ENCODE results near the gene IGF2BP3.
A peak's percentile ranks its signal among the peaks of the same experiment; 100 is the strongest.
"Not testable (repeated sequence)": the region's sequence is repeated elsewhere in the genome, so short reads cannot be mapped to it uniquely, and the experiment has no call there.

The IGF2BP3 gene

GRCh38 chr7:23422384-23422783 lies 47.9 kb downstream of the IGF2BP3 start:
- no peak for DNase-seq (ENCODE audit: low read depth)

GRCh38 chr7:23419845-23420244 lies 50.4 kb downstream of the IGF2BP3 start:
- no peak for DNase-seq (ENCODE audit: low read depth)

- DNase-seq (ENCODE audit: low read depth) = no peak
Measured at GRCh38 chr7:23419160-23419559, 51.1 kb downstream of the IGF2BP3 start.

GRCh38 chr7:23418046-23418445 lies 52.2 kb downstream of the IGF2BP3 start:
- DNase-seq (ENCODE audit: low read depth) = no peak

GRCh38 chr7:23415198-23415597 lies 55.1 kb downstream of the IGF2BP3 start:
- no peak for DNase-seq (ENCODE audit: low read depth)

GRCh38 chr7:23410446-23411183 lies 59.7 kb downstream of the IGF2BP3 start:
- no peak for DNase-seq (ENCODE audit: low read depth)

GRCh38 chr7:23406564-23406963 lies 63.7 kb downstream of the IGF2BP3 start:
- DNase-seq (ENCODE audit: low read depth) = not testable (repeated sequence)

GRCh38 chr7:23405240-23405618 lies 65.1 kb downstream of the IGF2BP3 start:
- DNase-seq (ENCODE audit: low read depth) = no peak

GRCh38 chr7:23404546-23405239 lies 65.6 kb downstream of the IGF2BP3 start:
- DNase-seq (ENCODE audit: low read depth) = no peak

- DNase-seq (ENCODE audit: low read depth) = no peak
Measured at GRCh38 chr7:23403970-23404369, 66.3 kb downstream of the IGF2BP3 start.

- not testable (repeated sequence) for DNase-seq (ENCODE audit: low read depth)
Measured at GRCh38 chr7:23398090-23398489, 72.2 kb downstream of the IGF2BP3 start.

- no peak for DNase-seq (ENCODE audit: low read depth)
Measured at GRCh38 chr7:23397241-23397640, 73.0 kb downstream of the IGF2BP3 start.

GRCh38 chr7:23396222-23397015 lies 73.9 kb downstream of the IGF2BP3 start:
- DNase-seq (ENCODE audit: low read depth) = peak; percentile 73

GRCh38 chr7:23394488-23395171 lies 75.7 kb downstream of the IGF2BP3 start:
- no peak for DNase-seq (ENCODE audit: low read depth)

- DNase-seq (ENCODE audit: low read depth) = no peak
Measured at GRCh38 chr7:23393636-23394035, 76.7 kb downstream of the IGF2BP3 start.

- DNase-seq (ENCODE audit: low read depth) = no peak
Measured at GRCh38 chr7:23389701-23390100, 80.6 kb downstream of the IGF2BP3 start.

- DNase-seq (ENCODE audit: low read depth) = no peak
Measured at GRCh38 chr7:23387583-23387982, 82.7 kb downstream of the IGF2BP3 start.

GRCh38 chr7:23385140-23385539 lies 85.2 kb downstream of the IGF2BP3 start:
- no peak for DNase-seq (ENCODE audit: low read depth)

- peak; percentile 45 for DNase-seq (ENCODE audit: low read depth)
Measured at GRCh38 chr7:23383225-23383624, 87.1 kb downstream of the IGF2BP3 start.

- DNase-seq (ENCODE audit: low read depth) = no peak
Measured at GRCh38 chr7:23380961-23381360, 89.3 kb downstream of the IGF2BP3 start.

- no peak for DNase-seq (ENCODE audit: low read depth)
Measured at GRCh38 chr7:23380556-23380955, 89.7 kb downstream of the IGF2BP3 start.

- no peak for DNase-seq (ENCODE audit: low read depth)
Measured at GRCh38 chr7:23378996-23379395, 91.3 kb downstream of the IGF2BP3 start.

Data from non-pigmented ciliary epithelial cell (primary cell).